Measurements from ENCODE around the gene THPO.

- no peak for TF ChIP-seq HDGF (IDR thresholded peaks at IDR 0.05; ENCODE audit: borderline replicate concordance)
- no peak for TF ChIP-seq FOXK2 (IDR thresholded peaks at IDR 0.05)
- TF ChIP-seq SUZ12 (IDR thresholded peaks at IDR 0.05) = no peak
- no peak for TF ChIP-seq ARNT (IDR thresholded peaks at IDR 0.05)
- no peak for TF ChIP-seq FOXA1 (IDR thresholded peaks at IDR 0.05)
Observed at GRCh38 chr3:184348057-184348382, 30.0 kb downstream of the THPO start.
